Uterus (tissue), 4 donors: ENCODE data around the gene LHX6. TPM values are rescaled to one million over a fixed set of nuclear protein-coding genes. Genes with fewer than 3 reads are reported as not detected.

Experiments
- DNase-seq, 2 donors: peaks; one replicate each; pipeline ENCODE4 v3.0.0-alpha.2; 2019 to 2020
- H3K27ac ChIP-seq, 2 donors: fragments of 200-600 bp; sonication (generic); 1 replicate in 1 of 2; 2 replicates in 1 of 2; pipeline ENCODE4 v1.5.1; 2016 to 2018
- H3K27me3 ChIP-seq, 2 donors: fragments of 200-600 bp; sonication (generic); one replicate each; pipeline ENCODE4 v1.5.1; 2018 to 2019; ENCODE audit warnings: control low read depth in 1 of 2
- H3K36me3 ChIP-seq, 2 donors: fragments of 200-600 bp; sonication (generic); one replicate each; pipeline ENCODE4 v1.5.1; 2019; ENCODE audit warnings: control low read depth in 1 of 2
- H3K4me1 ChIP-seq, 2 donors: fragments of 200-600 bp; sonication (generic); one replicate each; pipeline ENCODE4 v1.5.1; 2018 to 2019; ENCODE audit warnings: control low read depth in 1 of 2
- H3K4me3 ChIP-seq, 2 donors: fragments of 200-600 bp; sonication (generic); 1 replicate in 1 of 2; 2 replicates in 1 of 2; pipeline ENCODE4 v1.5.1; 2018 to 2019; ENCODE audit warnings: mild to moderate bottlenecking in 1 of 2
- H3K9me3 ChIP-seq, 2 donors: fragments of 200-600 bp; sonication (generic); one replicate each; pipeline ENCODE4 v1.5.1; 2019; ENCODE audit warnings: control low read depth in 1 of 2
- POLR2A ChIP-seq, 2 donors: fragments of 450-650 bp; IDR thresholded peaks; one replicate each; pipeline ENCODE4 v1.6.1; 2016; ENCODE audit warnings: antibody characterized with exemption in 2 of 2, mild to moderate bottlenecking in 1 of 2, moderate library complexity in 1 of 2
- intact Hi-C: fragments of 100-400 bp; cut with DNase I; formaldehyde crosslinking; loops from one replicate; pipeline ENCODE4 v1.15.1; 2023; ENCODE audit warnings: low total_unique reads
- total RNA-seq, 4 donors: library from RNA; depleted of rRNA in 3 of 4; stranded (reverse); fragments of >200 nt in 3 of 4; gene quantifications; one replicate each; pipeline versions ENCODE4 v1.1.0 to v1.2.4, GENCODE V29; 2014 to 2023
- TF ChIP-seq, protein P1 (sequence below), 4 experiments: fragments of 200-600 bp in 2 of 4; fragments of 450-650 bp in 2 of 4; sonication (generic) in 2 of 4; IDR thresholded peaks; one replicate each; pipeline ENCODE4 v1.5.1; 2016 to 2019; ENCODE audit warnings: antibody characterized with exemption in 4 of 4, mild to moderate bottlenecking in 2 of 4, moderate library complexity in 1 of 4
- donor health status: DM: yes; HTN: yes; CAD: no.

Gene LHX6
- total RNA-seq, 4 donors from 2014 or later: 3.1 to 20.2 (median 12.2) TPM

DNA sequence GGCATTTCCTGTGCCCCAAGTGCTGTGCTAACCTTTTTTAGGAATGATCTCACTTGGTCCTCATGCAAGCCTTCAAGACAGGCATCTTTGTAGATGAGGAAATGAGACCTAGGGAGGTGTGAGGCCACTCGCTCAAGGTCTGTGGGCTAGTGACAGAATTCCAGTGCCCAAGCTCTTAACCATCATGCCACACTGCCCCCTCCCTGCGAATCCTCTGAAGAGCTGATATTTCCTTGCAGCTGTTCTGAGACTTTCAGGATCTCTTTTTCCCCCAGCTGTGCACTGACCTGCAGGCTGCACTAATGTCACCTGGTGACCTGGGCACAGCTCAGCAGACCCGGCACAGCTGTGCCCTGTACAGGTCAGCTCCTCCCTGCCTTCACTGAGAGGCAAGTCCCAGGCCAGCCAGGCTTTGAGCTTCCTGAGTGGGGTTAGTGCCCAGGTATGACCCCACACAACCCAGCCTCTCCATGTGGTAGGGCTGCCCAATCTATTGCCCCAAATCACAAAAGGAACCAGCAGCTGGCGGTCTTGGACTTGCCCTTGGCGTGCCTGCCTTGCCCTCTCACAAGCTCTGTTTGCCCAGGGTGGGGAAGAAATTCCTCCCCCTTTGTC is 36.4 kb downstream of the LHX6 start:
- intact Hi-C loops: no loop called here
- DNase-seq: no peak
- H3K4me1 ChIP-seq: no peaks in the 10 kb centered on the region
- H3K36me3 ChIP-seq: no peaks in the 10 kb centered on the region
- H3K9me3 ChIP-seq: no peaks in the 10 kb centered on the region
- TF ChIP-seq, protein P1, sequence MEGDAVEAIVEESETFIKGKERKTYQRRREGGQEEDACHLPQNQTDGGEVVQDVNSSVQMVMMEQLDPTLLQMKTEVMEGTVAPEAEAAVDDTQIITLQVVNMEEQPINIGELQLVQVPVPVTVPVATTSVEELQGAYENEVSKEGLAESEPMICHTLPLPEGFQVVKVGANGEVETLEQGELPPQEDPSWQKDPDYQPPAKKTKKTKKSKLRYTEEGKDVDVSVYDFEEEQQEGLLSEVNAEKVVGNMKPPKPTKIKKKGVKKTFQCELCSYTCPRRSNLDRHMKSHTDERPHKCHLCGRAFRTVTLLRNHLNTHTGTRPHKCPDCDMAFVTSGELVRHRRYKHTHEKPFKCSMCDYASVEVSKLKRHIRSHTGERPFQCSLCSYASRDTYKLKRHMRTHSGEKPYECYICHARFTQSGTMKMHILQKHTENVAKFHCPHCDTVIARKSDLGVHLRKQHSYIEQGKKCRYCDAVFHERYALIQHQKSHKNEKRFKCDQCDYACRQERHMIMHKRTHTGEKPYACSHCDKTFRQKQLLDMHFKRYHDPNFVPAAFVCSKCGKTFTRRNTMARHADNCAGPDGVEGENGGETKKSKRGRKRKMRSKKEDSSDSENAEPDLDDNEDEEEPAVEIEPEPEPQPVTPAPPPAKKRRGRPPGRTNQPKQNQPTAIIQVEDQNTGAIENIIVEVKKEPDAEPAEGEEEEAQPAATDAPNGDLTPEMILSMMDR (IDR thresholded peaks at IDR 0.05): no peak
- no peak for TF ChIP-seq POLR2A (IDR thresholded peaks at IDR 0.05)
- no peaks in the 10 kb centered on the region for H3K27me3 ChIP-seq
- H3K27ac ChIP-seq: no peak overlapping the region
- H3K4me3 ChIP-seq: no peak overlapping the region

DNA sequence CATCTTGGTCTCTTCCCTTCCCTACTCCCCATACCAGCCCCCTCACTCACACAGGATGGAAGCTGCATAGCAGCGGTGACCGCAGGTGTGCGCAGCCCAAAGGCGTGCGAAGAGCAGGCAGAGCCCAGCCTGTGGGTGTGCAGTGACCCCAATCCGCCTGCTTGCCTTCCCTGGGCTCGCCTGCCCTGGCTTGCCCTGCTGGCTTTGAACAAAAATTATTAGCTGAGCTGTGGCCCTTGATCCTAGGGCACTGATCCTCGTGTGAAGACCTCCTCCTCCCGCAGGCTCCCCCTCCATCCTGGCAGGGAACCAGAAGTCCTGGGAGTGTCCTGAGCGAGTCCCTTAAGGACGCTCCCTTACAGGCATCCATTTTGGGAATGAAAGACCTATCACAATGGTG is 37.2 kb downstream of the LHX6 start:
- DNase-seq: no peak
- H3K4me1 ChIP-seq: no peaks in the 10 kb centered on the region
- no peak for TF ChIP-seq POLR2A (IDR thresholded peaks at IDR 0.05)
- TF ChIP-seq, protein P1 (IDR thresholded peaks at IDR 0.05): no peak
- H3K27me3 ChIP-seq: no peaks in the 10 kb centered on the region
- intact Hi-C loops: no loop called here
- H3K36me3 ChIP-seq: no peaks in the 10 kb centered on the region
- no peaks in the 10 kb centered on the region for H3K9me3 ChIP-seq
- no peak overlapping the region for H3K4me3 ChIP-seq
- no peak overlapping the region for H3K27ac ChIP-seq

DNA sequence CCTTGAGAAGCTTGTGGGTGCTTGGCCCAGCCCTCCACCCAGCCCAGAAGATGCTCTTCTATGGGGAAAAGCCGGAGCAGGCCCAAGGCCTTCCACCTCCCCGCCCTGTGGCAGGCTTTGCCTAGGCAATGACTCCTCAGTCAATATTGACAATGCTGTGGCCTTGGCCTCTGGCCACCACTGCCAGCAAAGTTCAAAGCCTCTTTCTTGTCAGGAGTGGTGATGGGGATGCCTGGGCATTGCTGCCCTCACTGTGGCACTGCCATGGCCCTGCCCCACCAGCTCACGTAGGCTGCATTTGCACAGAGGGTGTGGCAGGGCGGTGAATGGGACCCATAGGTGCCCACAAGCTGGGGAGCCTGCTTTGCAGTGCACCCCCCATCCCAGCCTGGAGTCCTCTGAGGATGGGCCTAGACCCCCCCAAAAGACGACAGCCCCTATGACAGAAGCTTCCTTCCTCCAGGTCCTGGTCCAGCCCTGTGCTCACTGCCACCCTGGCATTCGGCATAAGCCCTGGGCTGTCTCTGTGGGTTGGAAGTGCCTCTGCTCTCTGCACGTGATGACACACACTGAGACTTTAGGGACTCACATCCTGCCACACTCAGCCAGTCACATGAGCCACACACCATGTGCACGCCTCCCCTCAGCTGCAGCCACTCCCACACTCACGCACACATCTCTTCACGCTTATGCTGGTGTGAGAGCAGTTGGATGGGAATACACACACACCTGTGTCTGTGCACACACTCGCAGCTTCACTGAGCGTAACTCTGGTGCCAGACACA is 38.0 kb downstream of the LHX6 start:
- Histone ChIP-seq H3K4me3 (no peak overlapping the region), H3K4me1 (no peaks in the 10 kb centered on the region), H3K36me3 (no peaks in the 10 kb centered on the region), H3K9me3 (no peaks in the 10 kb centered on the region), H3K27me3 (no peaks in the 10 kb centered on the region), H3K27ac (no peak overlapping the region)
- no peak for TF ChIP-seq POLR2A (IDR thresholded peaks at IDR 0.05)
- TF ChIP-seq, protein P1 (IDR thresholded peaks at IDR 0.05): no peak
- no peak for DNase-seq
- intact Hi-C loops: no loop called here

DNA sequence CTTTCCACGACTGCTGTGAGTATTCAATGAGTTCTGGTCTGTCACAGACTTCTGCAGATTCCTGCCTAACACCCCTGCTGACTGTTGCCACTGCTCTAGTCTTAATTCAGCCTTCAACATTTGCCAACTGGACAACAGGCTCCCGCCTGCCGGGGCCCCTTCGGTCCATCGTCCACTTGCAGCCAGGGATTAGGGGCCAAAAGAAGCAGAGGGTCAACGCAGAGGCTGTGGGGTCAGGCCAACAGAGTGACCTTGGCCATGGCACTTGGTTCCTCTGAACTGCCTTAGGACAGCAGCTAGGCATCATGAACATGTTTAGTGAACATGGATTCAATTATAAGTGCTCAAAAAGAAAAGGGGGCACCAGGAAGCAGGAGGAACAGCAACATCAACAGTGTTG is 40.4 kb downstream of the LHX6 start:
- no peaks in the 10 kb centered on the region for H3K4me1 ChIP-seq
- no peaks in the 10 kb centered on the region for H3K9me3 ChIP-seq
- H3K27ac ChIP-seq: no peak overlapping the region
- intact Hi-C loops: no loop called here
- no peak for DNase-seq
- no peak overlapping the region for H3K4me3 ChIP-seq
- no peaks in the 10 kb centered on the region for H3K27me3 ChIP-seq
- no peaks in the 10 kb centered on the region for H3K36me3 ChIP-seq
- TF ChIP-seq, protein P1 (IDR thresholded peaks at IDR 0.05): no peak
- TF ChIP-seq POLR2A (IDR thresholded peaks at IDR 0.05): no peak

DNA sequence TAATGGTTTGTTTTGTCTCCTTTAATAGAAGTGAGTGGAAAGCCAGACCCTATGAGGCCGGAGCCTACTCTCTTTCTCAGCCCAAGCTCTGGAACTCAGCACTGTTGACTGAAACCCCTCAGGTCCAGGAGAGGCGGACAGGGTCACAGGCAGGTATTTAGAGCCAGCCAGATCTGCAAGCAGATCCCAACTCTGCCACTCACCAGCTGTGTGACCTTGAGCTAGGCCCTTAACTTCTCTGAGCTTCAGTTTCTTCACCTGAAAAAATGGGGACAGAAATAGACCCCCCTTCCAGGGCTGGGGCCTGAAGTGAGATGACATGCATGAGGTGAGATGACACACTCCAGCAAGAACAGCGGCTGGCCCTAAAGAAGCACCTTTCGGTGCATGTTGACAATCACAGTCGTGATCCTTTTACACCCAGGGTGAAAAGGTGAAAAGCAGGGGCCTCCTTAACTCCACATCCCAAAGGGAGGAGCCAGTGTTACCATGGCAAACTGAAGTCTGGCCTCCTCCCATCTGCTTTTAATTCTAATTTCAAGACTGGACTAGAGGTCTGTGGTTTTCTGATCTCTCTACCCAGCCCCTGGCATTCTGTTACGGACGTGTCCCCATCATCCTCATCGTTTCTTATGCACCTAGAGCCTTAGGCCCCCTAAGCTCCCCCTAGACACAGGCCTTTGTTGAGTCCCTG is 41.8 kb downstream of the LHX6 start:
- TF ChIP-seq, protein P1 (IDR thresholded peaks at IDR 0.05): no peak
- TF ChIP-seq POLR2A (IDR thresholded peaks at IDR 0.05): no peak
- Histone ChIP-seq H3K4me3 (no peak overlapping the region), H3K36me3 (no peaks in the 10 kb centered on the region), H3K27ac (no peak overlapping the region), H3K27me3 (no peaks in the 10 kb centered on the region), H3K4me1 (no peaks in the 10 kb centered on the region), H3K9me3 (no peaks in the 10 kb centered on the region)
- DNase-seq: no peak
- intact Hi-C loops: no loop called here
